ENCODE results near the gene AKR1C3.

- no peak for TF ChIP-seq CTCF (IDR thresholded peaks at IDR 0.05)
- TF ChIP-seq POLR2A (IDR thresholded peaks at IDR 0.05) = peak in 1 of 2 donors; percentile 30
Measured at GRCh38 chr10:5096108-5096507, 1.9 kb downstream of the AKR1C3 start.
